Caco-2 (cell line): ENCODE data around the gene JKAMP. TPM values are rescaled to one million over a fixed set of nuclear protein-coding genes. Genes with fewer than 3 reads are reported as not detected.
A peak's percentile ranks its signal among the peaks of the same experiment; 100 is the strongest.

Experiments
- BruUV-seq: library from RNA; stranded (reverse); fragments of 400-500 nt; replicated peaks from 2 replicates; lab custom pipeline; 2021; lab: Mats Ljungman, UMichigan
- CTCF ChIA-PET: fragments of 300-600 bp; sonication (Branson Sonifier 250); formaldehyde crosslinking; loops from one replicate; lab custom pipeline; 2022; ENCODE audit warnings: antibody characterized with exemption; lab: Charles Lee
- POLR2A ChIA-PET: fragments of 300-600 bp; sonication (Branson Sonifier 250); formaldehyde crosslinking; loops from one replicate; lab custom pipeline; 2022; ENCODE audit warnings: antibody characterized with exemption; lab: Charles Lee
- DNase-seq, 2 experiments: peaks; one replicate each; pipeline versions ENCODE4 v3.0.0 to v3.0.0-alpha.2; 2020 to 2022
- H3K27me3 ChIP-seq: replicated peaks from 2 replicates; pipeline ENCODE4 v1.6.0; 2011; ENCODE audit warnings: low read length; ENCODE audit not compliant: control insufficient read depth, insufficient read depth
- H3K36me3 ChIP-seq: 2 replicates; pipeline ENCODE4 v1.5.1; 2011; ENCODE audit warnings: low read length; ENCODE audit not compliant: control insufficient read depth, insufficient read depth
- H3K4me1 ChIP-seq: fragments of 250-450 bp; sonication (Bioruptor Pico); 2 replicates; pipeline ENCODE4 v1.5.1; 2020; ENCODE audit warnings: mild to moderate bottlenecking
- H3K4me3 ChIP-seq: 2 replicates; pipeline ENCODE4 v1.5.1; 2011; ENCODE audit warnings: low read depth, mild to moderate bottlenecking, control low read depth, low read length
- H3K9me3 ChIP-seq: fragments of 250-450 bp; sonication (Bioruptor Pico); 2 replicates; pipeline ENCODE4 v1.5.1; 2020; ENCODE audit warnings: mild to moderate bottlenecking, moderate library complexity
- H3K27ac Mint-ChIP-seq: one replicate; pipeline ENCODE4 v1.8.0; 2022; ENCODE audit warnings: mixed read lengths; ENCODE audit not compliant: unreplicated experiment
- H3K27me3 Mint-ChIP-seq: one replicate; pipeline ENCODE4 v1.8.0; 2022; ENCODE audit warnings: mixed read lengths; ENCODE audit not compliant: insufficient read depth, unreplicated experiment
- H3K36me3 Mint-ChIP-seq: one replicate; pipeline ENCODE4 v1.8.0; 2022; ENCODE audit warnings: mild to moderate bottlenecking, mixed read lengths; ENCODE audit not compliant: insufficient read depth, unreplicated experiment
- H3K4me1 Mint-ChIP-seq: one replicate; pipeline ENCODE4 v1.8.0; 2022; ENCODE audit warnings: low read depth, mixed read lengths; ENCODE audit not compliant: unreplicated experiment
- H3K4me3 Mint-ChIP-seq: one replicate; pipeline ENCODE4 v1.8.0; 2022; ENCODE audit warnings: mild to moderate bottlenecking, moderate library complexity, mixed read lengths; ENCODE audit not compliant: unreplicated experiment
- H3K9me3 Mint-ChIP-seq: one replicate; pipeline ENCODE4 v1.8.0; 2022; ENCODE audit warnings: mixed read lengths; ENCODE audit not compliant: unreplicated experiment
- CTCF ChIP-seq, 2 experiments: fragments of 200-600 bp in 1 of 2; IDR thresholded peaks; 1 replicate in 1 of 2; 2 replicates in 1 of 2; pipeline versions ENCODE4 v1.5.1 to v1.8.0; 2011 to 2022; ENCODE audit warnings: antibody characterized with exemption in 1 of 2, control low read depth in 1 of 2, inconsistent platforms in 1 of 2, low read depth in 1 of 2, low read length in 1 of 2, mild to moderate bottlenecking in 1 of 2, moderate library complexity in 1 of 2; ENCODE audit not compliant: insufficient read depth in 1 of 2, severe bottlenecking in 1 of 2, unreplicated experiment in 1 of 2
- intact Hi-C: fragments of 100-400 bp; cut with micrococcal nuclease; formaldehyde crosslinking; loops from one replicate; pipeline ENCODE4 v1.10.0; 2022; ENCODE audit not compliant: unreplicated experiment
- total RNA-seq: library from RNA; stranded (reverse); gene quantifications from 2 replicates; pipeline ENCODE4 v1.2.3, GENCODE V29; 2022

JKAMP gene
- total RNA-seq, 1 experiment from 2014 or later: 24.7 TPM

DNA sequence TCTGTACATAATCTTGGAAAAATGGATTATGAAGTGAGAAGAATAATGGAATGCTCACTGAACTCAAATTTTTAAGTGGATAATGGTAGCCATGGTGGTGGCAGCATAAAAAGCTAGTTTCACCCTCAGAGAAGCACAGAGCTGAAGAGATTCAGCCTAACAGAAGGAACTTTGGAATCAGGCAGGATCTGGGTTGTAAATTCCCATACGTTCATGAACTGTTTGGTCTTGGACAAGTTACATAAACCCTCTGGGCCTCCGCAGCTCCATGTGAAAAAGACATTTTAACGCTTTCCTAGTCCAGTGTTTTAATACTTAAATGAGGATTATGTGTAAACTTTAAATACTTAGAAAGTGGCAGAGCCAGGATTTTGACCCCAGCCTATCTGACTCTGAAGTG lies 26.6 kb downstream of the JKAMP start:
- no peaks in the 10 kb centered on the region for H3K9me3 Mint-ChIP-seq
- intact Hi-C loops: no loop called here
- H3K4me3 Mint-ChIP-seq: no peak overlapping the region
- BruUV-seq: no TSS peak
- H3K36me3 ChIP-seq: no peaks in the 10 kb centered on the region
- H3K27me3 Mint-ChIP-seq: peaks cover under 1% of the 10 kb centered on the region
- H3K4me1 ChIP-seq: no peaks in the 10 kb centered on the region; the same call in 1 of the 2 replicates
- H3K27ac Mint-ChIP-seq: no peak overlapping the region
- H3K36me3 Mint-ChIP-seq: no peaks in the 10 kb centered on the region
- peaks cover 12% of the 10 kb centered on the region for H3K4me1 Mint-ChIP-seq
- H3K27me3 ChIP-seq: no peaks in the 10 kb centered on the region
- CTCF ChIA-PET: interaction anchor here (0.5 to 1.7 kb wide), 3 partner anchors 59 to 1962 kb away, joined by 3 to 9 read pairs (median 3); no protein-coding TSS in a partner anchor
- POLR2A ChIA-PET: no interaction called here
- no peaks in the 10 kb centered on the region for H3K9me3 ChIP-seq
- no peak overlapping the region for H3K4me3 ChIP-seq
- TF ChIP-seq CTCF (IDR thresholded peaks at IDR 0.05; ENCODE audit: insufficient read depth in 1 of 2, low read depth in 1 of 2, low read length in 1 of 2, severe bottlenecking in 1 of 2, unreplicated experiment in 1 of 2): no peak
- DNase-seq: no peak

GRCh38 chr14:59511916-59512575 lies 27.7 kb downstream of the JKAMP start:
- peak; percentile 34 to 39 for TF ChIP-seq CTCF (IDR thresholded peaks at IDR 0.05; ENCODE audit: insufficient read depth in 1 of 2, low read depth in 1 of 2, low read length in 1 of 2, severe bottlenecking in 1 of 2, unreplicated experiment in 1 of 2)

DNA sequence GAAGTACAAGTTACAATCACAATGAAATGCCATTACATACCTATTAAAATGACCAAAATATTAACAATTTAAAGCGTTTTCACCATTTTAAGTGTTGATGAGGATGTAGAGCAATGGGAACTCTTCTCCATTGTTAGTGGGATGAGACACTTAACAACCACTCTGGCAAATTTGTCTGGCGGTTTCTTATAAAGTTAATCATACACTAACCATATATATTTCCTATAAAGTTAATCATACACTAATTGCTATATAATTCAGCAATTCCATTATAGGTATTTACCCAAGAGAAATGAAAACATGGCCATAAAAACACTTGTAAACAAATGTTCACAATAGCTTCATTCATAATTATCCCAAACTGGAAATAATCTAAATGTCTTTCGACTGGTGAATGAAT lies 35.9 kb downstream of the JKAMP start:
- Mint-ChIP-seq H3K27ac (no peak overlapping the region), H3K36me3 (no peaks in the 10 kb centered on the region), H3K27me3 (peaks cover 3% of the 10 kb centered on the region), H3K4me1 (no peaks in the 10 kb centered on the region), H3K9me3 (no peaks in the 10 kb centered on the region), H3K4me3 (no peak overlapping the region)
- Histone ChIP-seq H3K9me3 (no peaks in the 10 kb centered on the region), H3K36me3 (no peaks in the 10 kb centered on the region), H3K27me3 (no peaks in the 10 kb centered on the region), H3K4me1 (no peaks in the 10 kb centered on the region), H3K4me3 (no peak overlapping the region)
- ChIA-PET POLR2A (no interaction called here), CTCF (no interaction called here)
- intact Hi-C loops: no loop called here
- no TSS peak for BruUV-seq
- no peak for DNase-seq
- no peak for TF ChIP-seq CTCF (IDR thresholded peaks at IDR 0.05; ENCODE audit: insufficient read depth in 1 of 2, low read depth in 1 of 2, low read length in 1 of 2, severe bottlenecking in 1 of 2, unreplicated experiment in 1 of 2)

More at GRCh38 chr14:59511916-59512575, 27.7 kb downstream of the JKAMP start:
- no peak overlapping the region for H3K4me3 Mint-ChIP-seq
- H3K36me3 ChIP-seq: no peaks in the 10 kb centered on the region
- H3K27ac Mint-ChIP-seq: no peak overlapping the region
- no peaks in the 10 kb centered on the region; the same call in 1 of the 2 replicates for H3K4me1 ChIP-seq
- no TSS peak for BruUV-seq
- ChIA-PET POLR2A (no interaction called here), CTCF (interaction anchor here (1.2 to 1.7 kb wide), 2 partner anchors 58 to 64 kb away, joined by 5 to 9 read pairs; partner anchors contain the start of gene CCDC175)
- no peaks in the 10 kb centered on the region for H3K9me3 ChIP-seq
- H3K4me3 ChIP-seq: no peak overlapping the region
- H3K27me3 Mint-ChIP-seq: peaks cover 3% of the 10 kb centered on the region
- intact Hi-C loops: loop anchor here (1.0 kb wide), 1 partner anchor 64 kb away; the partner anchor contains the start of gene CCDC175
- no peaks in the 10 kb centered on the region for H3K9me3 Mint-ChIP-seq
- peak in 1 of 2 experiments; percentile 12 for DNase-seq
- no peaks in the 10 kb centered on the region for H3K36me3 Mint-ChIP-seq
- peaks cover 12% of the 10 kb centered on the region for H3K4me1 Mint-ChIP-seq
- no peaks in the 10 kb centered on the region for H3K27me3 ChIP-seq
